Muscle of leg (tissue), 11 donors: Measurements from ENCODE around the gene ACP6. TPM values are rescaled to one million over a fixed set of nuclear protein-coding genes. Genes with fewer than 3 reads are reported as not detected.
"Not testable (repeated sequence)": the region's sequence is repeated elsewhere in the genome, so short reads cannot be mapped to it uniquely, and the experiment has no call there.

ENCODE experiments used
- DNase-seq: peaks from one replicate; pipeline ENCODE4 v3.0.0; 2013
- H3K27ac ChIP-seq: one replicate; pipeline ENCODE4 v1.5.1; 2013; ENCODE audit warnings: mild to moderate bottlenecking, low read length, control low read depth
- H3K27me3 ChIP-seq: one replicate; pipeline ENCODE4 v1.6.1; 2013; ENCODE audit warnings: low read length; ENCODE audit not compliant: control insufficient read depth, insufficient read depth
- H3K36me3 ChIP-seq: one replicate; pipeline ENCODE4 v1.6.1; 2013; ENCODE audit warnings: low read length; ENCODE audit not compliant: control insufficient read depth, insufficient read depth
- H3K4me1 ChIP-seq: one replicate; pipeline ENCODE4 v1.6.1; 2013; ENCODE audit warnings: low read length; ENCODE audit not compliant: control insufficient read depth, insufficient read depth
- H3K4me3 ChIP-seq: one replicate; pipeline ENCODE4 v1.5.1; 2013; ENCODE audit warnings: low read length, control low read depth
- H3K9me3 ChIP-seq: replicated peaks from 2 replicates; pipeline ENCODE4 v1.6.1; 2013; ENCODE audit warnings: low read depth, low read length; ENCODE audit not compliant: control insufficient read depth
- WGBS: methylation state at CpG from one replicate; pipeline ENCODE4 v1.1.5; 2013; ENCODE audit warnings: missing lambda C conversion rate; ENCODE audit not compliant: insufficient coverage; 5-methylcytosine and 5-hydroxymethylcytosine counted together
- polyA plus RNA-seq, 8 donors: library from polyadenylated mRNA; unstranded; fragments of 120-200 nt; gene quantifications; one replicate each; pipeline versions ENCODE4 v1.2.1 to v1.2.3, GENCODE V29; 2013; ENCODE audit warnings: inconsistent platforms in 1 of 8, low replicate concordance in 1 of 8; ENCODE audit not compliant: insufficient read length in 8 of 8, insufficient read depth in 1 of 8
- total RNA-seq: library from RNA; stranded (reverse); fragments of 120-200 nt; gene quantifications from one replicate; pipeline ENCODE4 v1.2.4, GENCODE V29; 2013

ACP6 gene
- total and polyA plus RNA-seq, 9 donors = 5.0 to 10.3 (median 7.6) TPM

GRCh38 chr1:147624529-147624928 lies 45.8 kb downstream of the ACP6 start:
- WGBS = 93% methylated on average over 3 of the region's 8 CpGs
- no peaks in the 10 kb centered on the region for H3K27me3 ChIP-seq
- no peak overlapping the region for H3K4me3 ChIP-seq
- H3K36me3 ChIP-seq = peaks cover 39% of the 10 kb centered on the region
- no peaks in the 10 kb centered on the region for H3K9me3 ChIP-seq
- peaks cover 6% of the 10 kb centered on the region for H3K4me1 ChIP-seq
- no peak for DNase-seq
- H3K27ac ChIP-seq = no peak overlapping the region

- DNase-seq = no peak
- 94% methylated on average over 8 of the region's 8 CpGs for WGBS
- H3K27me3 ChIP-seq = no peaks in the 10 kb centered on the region
- no peak overlapping the region for H3K27ac ChIP-seq
- H3K4me3 ChIP-seq = no peak overlapping the region
- H3K36me3 ChIP-seq = peaks cover 44% of the 10 kb centered on the region
- H3K4me1 ChIP-seq = peaks cover 7% of the 10 kb centered on the region
- H3K9me3 ChIP-seq = no peaks in the 10 kb centered on the region
Observed at GRCh38 chr1:147624011-147624410, 46.3 kb downstream of the ACP6 start.

- H3K27ac ChIP-seq = no peak overlapping the region
- DNase-seq = no peak
- no CpG with 5 or more reads among the region's 2 CpGs for WGBS
- no peak overlapping the region for H3K4me3 ChIP-seq
- H3K36me3 ChIP-seq = peaks cover 54% of the 10 kb centered on the region
- H3K27me3 ChIP-seq = no peaks in the 10 kb centered on the region
- peaks cover 9% of the 10 kb centered on the region for H3K4me1 ChIP-seq
- H3K9me3 ChIP-seq = no peaks in the 10 kb centered on the region
Observed at GRCh38 chr1:147622731-147623130, 47.6 kb downstream of the ACP6 start.

- H3K4me1 ChIP-seq = peaks cover 11% of the 10 kb centered on the region
- no peaks in the 10 kb centered on the region for H3K27me3 ChIP-seq
- WGBS = 75% methylated on average over 11 of the region's 12 CpGs
- H3K4me3 ChIP-seq = no peak overlapping the region
- no peak for DNase-seq
- no peak overlapping the region for H3K27ac ChIP-seq
- H3K9me3 ChIP-seq = no peaks in the 10 kb centered on the region
- H3K36me3 ChIP-seq = peaks cover 60% of the 10 kb centered on the region
Observed at GRCh38 chr1:147620543-147620942, 49.8 kb downstream of the ACP6 start.

- Histone ChIP-seq H3K27ac (no peak overlapping the region), H3K4me3 (no peak overlapping the region), H3K9me3 (no peaks in the 10 kb centered on the region), H3K4me1 (peaks cover 11% of the 10 kb centered on the region), H3K36me3 (peaks cover 62% of the 10 kb centered on the region), H3K27me3 (no peaks in the 10 kb centered on the region)
- DNase-seq = no peak
- WGBS = 74% methylated on average over 6 of the region's 7 CpGs
Observed at GRCh38 chr1:147619741-147620140, 50.6 kb downstream of the ACP6 start.

- Histone ChIP-seq H3K36me3 (peaks cover 58% of the 10 kb centered on the region), H3K4me1 (peaks cover 14% of the 10 kb centered on the region), H3K27me3 (no peaks in the 10 kb centered on the region), H3K4me3 (no peak overlapping the region), H3K9me3 (no peaks in the 10 kb centered on the region), H3K27ac (no peak overlapping the region)
- DNase-seq = no peak
- WGBS = 89% methylated on average over 4 of the region's 8 CpGs
Observed at GRCh38 chr1:147618771-147619170, 51.6 kb downstream of the ACP6 start.

GRCh38 chr1:147618077-147618569 lies 52.2 kb downstream of the ACP6 start:
- 20% methylated on average over 1 of the region's 4 CpGs for WGBS
- Histone ChIP-seq H3K36me3 (peaks cover 60% of the 10 kb centered on the region), H3K27me3 (no peaks in the 10 kb centered on the region), H3K9me3 (no peaks in the 10 kb centered on the region), H3K27ac (peak overlapping the region; percentile 0), H3K4me3 (no peak overlapping the region), H3K4me1 (peaks cover 21% of the 10 kb centered on the region)
- no peak for DNase-seq

GRCh38 chr1:147614966-147615365 lies 55.4 kb downstream of the ACP6 start:
- DNase-seq, H3K27me3 ChIP-seq, H3K4me3 ChIP-seq, H3K9me3 ChIP-seq, H3K27ac ChIP-seq: not testable (repeated sequence)
- H3K36me3 ChIP-seq = peaks cover 56% of the 10 kb centered on the region
- WGBS = 100% methylated on average over 1 of the region's 4 CpGs
- H3K4me1 ChIP-seq = peaks cover 44% of the 10 kb centered on the region

- peaks cover 40% of the 10 kb centered on the region for H3K4me1 ChIP-seq
- peak; percentile 79 for DNase-seq
- no peaks in the 10 kb centered on the region for H3K27me3 ChIP-seq
- no peak overlapping the region for H3K27ac ChIP-seq
- H3K4me3 ChIP-seq = no peak overlapping the region
- H3K36me3 ChIP-seq = peaks cover 44% of the 10 kb centered on the region
- no peaks in the 10 kb centered on the region for H3K9me3 ChIP-seq
Observed at GRCh38 chr1:147613506-147613905, 56.8 kb downstream of the ACP6 start.

- WGBS = no CpG with 5 or more reads among the region's 4 CpGs
- DNase-seq = peak; percentile 50
- no peaks in the 10 kb centered on the region for H3K27me3 ChIP-seq
- H3K4me1 ChIP-seq = peaks cover 38% of the 10 kb centered on the region
- H3K27ac ChIP-seq = peak overlapping the region; percentile 84
- no peak overlapping the region for H3K4me3 ChIP-seq
- H3K9me3 ChIP-seq = no peaks in the 10 kb centered on the region
- peaks cover 47% of the 10 kb centered on the region for H3K36me3 ChIP-seq
Observed at GRCh38 chr1:147612366-147612765, 58.0 kb downstream of the ACP6 start.

- WGBS = 70% methylated on average over 8 of the region's 8 CpGs
- Histone ChIP-seq H3K36me3 (peaks cover 50% of the 10 kb centered on the region), H3K9me3 (no peaks in the 10 kb centered on the region), H3K27ac (peak overlapping the region; percentile 84), H3K27me3 (no peaks in the 10 kb centered on the region), H3K4me3 (peak overlapping the region; percentile 5), H3K4me1 (peaks cover 38% of the 10 kb centered on the region)
- peak; percentile 54 for DNase-seq
Observed at GRCh38 chr1:147611586-147611985, 58.7 kb downstream of the ACP6 start.
